ENCODE measurements around the gene SIGLEC14.

The SIGLEC14 gene

DNA sequence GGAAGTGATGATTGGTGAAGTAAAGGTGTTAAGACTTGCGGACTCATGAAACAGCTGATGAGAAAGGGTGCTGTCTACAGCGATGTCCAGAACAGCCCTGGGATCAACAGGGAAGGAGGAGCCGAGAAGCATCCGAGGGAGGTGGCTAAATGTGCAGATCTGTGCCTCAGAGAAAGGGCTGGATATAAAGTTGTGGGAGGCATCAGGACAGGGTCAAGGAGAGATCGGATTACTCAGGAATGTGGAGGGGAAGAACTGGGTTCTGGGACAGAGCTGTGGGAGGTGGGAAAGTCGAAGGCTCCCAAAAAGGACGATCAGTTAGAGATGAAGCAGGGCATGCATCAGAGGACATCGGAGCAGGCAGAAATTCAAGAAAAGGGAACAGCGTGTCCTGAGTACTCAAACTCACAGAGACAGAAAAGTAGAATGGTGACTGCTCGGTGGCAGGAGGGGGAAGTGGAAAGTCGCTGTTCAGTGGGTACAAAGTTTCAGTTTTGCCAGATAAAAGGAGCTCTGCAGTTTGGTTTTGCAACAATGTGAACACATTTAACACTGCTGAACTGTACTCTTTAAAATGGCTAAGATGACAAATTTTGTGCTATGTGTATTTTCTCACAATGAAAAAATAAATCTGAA lies 1.9 kb downstream of the SIGLEC14 start:
- H3K4me3 ChIP-seq (ENCODE audit: low read depth, low read length): no peak overlapping the region

DNA sequence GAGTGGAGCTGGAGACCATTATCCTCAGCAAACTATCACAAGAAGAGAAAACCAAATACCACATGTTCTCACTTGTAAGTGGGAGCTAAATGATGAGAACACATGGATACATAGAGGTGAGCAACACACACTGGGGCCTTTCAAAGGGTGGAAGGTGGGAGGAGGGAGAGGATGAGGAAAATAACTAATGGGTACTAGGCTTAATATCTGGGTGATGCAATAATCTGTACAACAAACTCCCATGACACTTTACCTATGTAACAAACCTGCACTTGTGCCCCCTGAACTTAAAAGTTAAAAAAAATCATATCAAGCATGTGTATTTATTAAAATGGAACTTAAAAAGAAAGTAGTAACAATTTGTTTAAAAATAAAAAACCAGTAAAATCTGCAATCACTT lies 5.0 kb downstream of the SIGLEC14 start:
- no peak overlapping the region for H3K14ac ChIP-seq (ENCODE audit: low read length)
- H3K4me3 ChIP-seq (ENCODE audit: low read depth, low read length): no peak overlapping the region
- no peak overlapping the region for H4K12ac ChIP-seq (ENCODE audit: low read depth, low read length)
- no peak overlapping the region for H2AFZ ChIP-seq (ENCODE audit: insufficient read depth, low read length, poor library complexity)
- no peak overlapping the region for H2BK5ac ChIP-seq (ENCODE audit: low read depth, low read length, poor library complexity)
- H2BK12ac ChIP-seq (ENCODE audit: low read length): no peak overlapping the region
- H3K9me3 ChIP-seq (ENCODE audit: insufficient read depth, low read depth, low read length): peaks cover 27% of the 10 kb centered on the region
- no peaks in the 10 kb centered on the region for H3K4me1 ChIP-seq (ENCODE audit: control insufficient read depth in 1 of 2, insufficient read depth in 2 of 2, low read length in 2 of 2)
- no peak overlapping the region for H3K27ac ChIP-seq (ENCODE audit: low read depth, low read length)
- H3K27me3 ChIP-seq (ENCODE audit: insufficient read depth, low read length): no peaks in the 10 kb centered on the region
- no peaks in the 10 kb centered on the region for H3K79me2 ChIP-seq (ENCODE audit: control insufficient read depth, insufficient read depth, low read length, poor library complexity)
- no peak overlapping the region for H4K91ac ChIP-seq (ENCODE audit: low read depth, low read length)
- no peak overlapping the region for H3K23ac ChIP-seq (ENCODE audit: low read length)
- H4K8ac ChIP-seq (ENCODE audit: low read depth, low read length): no peak overlapping the region
- no peak overlapping the region for H2AK5ac ChIP-seq (ENCODE audit: low read length)
- H3K4me2 ChIP-seq (ENCODE audit: low read length): no peak overlapping the region
- H2BK120ac ChIP-seq (ENCODE audit: insufficient read depth, low read length, poor library complexity): no peak overlapping the region
- DNase-seq: no peak
- H3K4ac ChIP-seq (ENCODE audit: low read depth, low read length): no peak overlapping the region
- no peaks in the 10 kb centered on the region for H3K36me3 ChIP-seq (ENCODE audit: control insufficient read depth in 1 of 2, insufficient read depth in 2 of 2, low read length in 2 of 2)
- H3K79me1 ChIP-seq (ENCODE audit: low read length): no peaks in the 10 kb centered on the region
- no peak overlapping the region for H3K9ac ChIP-seq (ENCODE audit: low read length)
- H3K18ac ChIP-seq (ENCODE audit: low read length): no peak overlapping the region

More for the DNA sequence above, 1.9 kb downstream of the SIGLEC14 start:
- Histone ChIP-seq H3K36me3 (ENCODE audit: control insufficient read depth in 1 of 2, insufficient read depth in 2 of 2, low read length in 2 of 2) (no peaks in the 10 kb centered on the region), H3K18ac (ENCODE audit: low read length) (no peak overlapping the region), H3K27me3 (ENCODE audit: insufficient read depth, low read length) (no peaks in the 10 kb centered on the region), H3K23ac (ENCODE audit: low read length) (no peak overlapping the region), H2BK12ac (ENCODE audit: low read length) (no peak overlapping the region), H2AFZ (ENCODE audit: insufficient read depth, low read length, poor library complexity) (no peak overlapping the region), H2BK120ac (ENCODE audit: insufficient read depth, low read length, poor library complexity) (no peak overlapping the region), H2AK5ac (ENCODE audit: low read length) (no peak overlapping the region), H3K27ac (ENCODE audit: low read depth, low read length) (no peak overlapping the region), H2BK5ac (ENCODE audit: low read depth, low read length, poor library complexity) (no peak overlapping the region), H4K91ac (ENCODE audit: low read depth, low read length) (no peak overlapping the region), H3K4ac (ENCODE audit: low read depth, low read length) (no peak overlapping the region), H3K14ac (ENCODE audit: low read length) (no peak overlapping the region), H3K79me2 (ENCODE audit: control insufficient read depth, insufficient read depth, low read length, poor library complexity) (no peaks in the 10 kb centered on the region), H3K79me1 (ENCODE audit: low read length) (no peaks in the 10 kb centered on the region), H4K8ac (ENCODE audit: low read depth, low read length) (no peak overlapping the region), H3K9me3 (ENCODE audit: insufficient read depth, low read depth, low read length) (peaks cover 31% of the 10 kb centered on the region), H3K9ac (ENCODE audit: low read length) (no peak overlapping the region), H4K12ac (ENCODE audit: low read depth, low read length) (no peak overlapping the region), H3K4me2 (ENCODE audit: low read length) (no peak overlapping the region), H3K4me1 (ENCODE audit: control insufficient read depth in 1 of 2, insufficient read depth in 2 of 2, low read length in 2 of 2) (no peaks in the 10 kb centered on the region)
- DNase-seq: no peak
- no CpG with 5 or more reads among the region's 11 CpGs for WGBS (ENCODE audit: extremely low coverage, insufficient coverage, insufficient read length)

- no peak overlapping the region for H2BK120ac ChIP-seq (ENCODE audit: insufficient read depth, low read length, poor library complexity)
- H3K23ac ChIP-seq (ENCODE audit: low read length): no peak overlapping the region
- H3K79me1 ChIP-seq (ENCODE audit: low read length): no peaks in the 10 kb centered on the region
- no peak overlapping the region for H3K14ac ChIP-seq (ENCODE audit: low read length)
- no peak for DNase-seq
- no peak overlapping the region for H3K27ac ChIP-seq (ENCODE audit: low read depth, low read length)
- no peak overlapping the region for H2BK5ac ChIP-seq (ENCODE audit: low read depth, low read length, poor library complexity)
- H4K12ac ChIP-seq (ENCODE audit: low read depth, low read length): no peak overlapping the region
- no peaks in the 10 kb centered on the region for H3K79me2 ChIP-seq (ENCODE audit: control insufficient read depth, insufficient read depth, low read length, poor library complexity)
- H3K4me3 ChIP-seq (ENCODE audit: low read depth, low read length): no peak overlapping the region
- no peak overlapping the region for H2AK5ac ChIP-seq (ENCODE audit: low read length)
- no CpG with 5 or more reads among the region's 3 CpGs for WGBS (ENCODE audit: extremely low coverage, insufficient coverage, insufficient read length)
- H3K36me3 ChIP-seq (ENCODE audit: control insufficient read depth in 1 of 2, insufficient read depth in 2 of 2, low read length in 2 of 2): no peaks in the 10 kb centered on the region
- H3K18ac ChIP-seq (ENCODE audit: low read length): no peak overlapping the region
- H4K91ac ChIP-seq (ENCODE audit: low read depth, low read length): no peak overlapping the region
- H3K27me3 ChIP-seq (ENCODE audit: insufficient read depth, low read length): no peaks in the 10 kb centered on the region
- H3K9ac ChIP-seq (ENCODE audit: low read length): no peak overlapping the region
- no peak overlapping the region for H2BK12ac ChIP-seq (ENCODE audit: low read length)
- H3K4me2 ChIP-seq (ENCODE audit: low read length): no peak overlapping the region
- no peaks in the 10 kb centered on the region for H3K4me1 ChIP-seq (ENCODE audit: control insufficient read depth in 1 of 2, insufficient read depth in 2 of 2, low read length in 2 of 2)
- no peak overlapping the region for H3K4ac ChIP-seq (ENCODE audit: low read depth, low read length)
- no peak overlapping the region for H2AFZ ChIP-seq (ENCODE audit: insufficient read depth, low read length, poor library complexity)
- peaks cover 29% of the 10 kb centered on the region for H3K9me3 ChIP-seq (ENCODE audit: insufficient read depth, low read depth, low read length)
- H4K8ac ChIP-seq (ENCODE audit: low read depth, low read length): no peak overlapping the region
Observed at GRCh38 chr19:51640386-51640785, 6.2 kb downstream of the SIGLEC14 start.

DNA sequence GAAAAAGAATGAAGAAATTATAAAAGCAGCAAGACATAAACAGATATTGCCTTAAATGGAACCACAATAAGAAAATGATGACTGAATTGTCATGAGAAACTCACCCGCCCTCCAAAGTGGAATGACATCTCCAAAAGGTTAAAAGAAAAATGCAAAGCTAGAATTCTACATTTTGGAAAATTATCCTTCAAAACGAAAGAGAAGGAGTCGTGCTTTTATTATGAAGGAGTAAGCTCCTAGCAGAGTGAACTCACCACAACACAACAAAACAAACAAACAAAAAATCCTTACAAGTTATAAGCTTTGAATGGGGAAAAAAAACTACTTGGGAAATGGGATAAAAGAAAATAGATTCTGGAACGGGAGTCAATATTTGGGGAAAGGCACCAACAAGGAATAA lies 6.7 kb downstream of the SIGLEC14 start:
- Histone ChIP-seq H4K8ac (ENCODE audit: low read depth, low read length) (no peak overlapping the region), H4K91ac (ENCODE audit: low read depth, low read length) (no peak overlapping the region)
- no CpG with 5 or more reads among the region's 4 CpGs for WGBS (ENCODE audit: extremely low coverage, insufficient coverage, insufficient read length)

More for the DNA sequence above, 6.7 kb downstream of the SIGLEC14 start:
- peaks cover 27% of the 10 kb centered on the region for H3K9me3 ChIP-seq (ENCODE audit: insufficient read depth, low read depth, low read length)
- H3K4me1 ChIP-seq (ENCODE audit: control insufficient read depth in 1 of 2, insufficient read depth in 2 of 2, low read length in 2 of 2): no peaks in the 10 kb centered on the region
- H3K36me3 ChIP-seq (ENCODE audit: control insufficient read depth in 1 of 2, insufficient read depth in 2 of 2, low read length in 2 of 2): no peaks in the 10 kb centered on the region
- H2BK12ac ChIP-seq (ENCODE audit: low read length): no peak overlapping the region
- no peaks in the 10 kb centered on the region for H3K79me2 ChIP-seq (ENCODE audit: control insufficient read depth, insufficient read depth, low read length, poor library complexity)
- H3K4me2 ChIP-seq (ENCODE audit: low read length): no peak overlapping the region
- no peak overlapping the region for H4K12ac ChIP-seq (ENCODE audit: low read depth, low read length)
- no peak overlapping the region for H3K14ac ChIP-seq (ENCODE audit: low read length)
- no peak for DNase-seq
- H3K4ac ChIP-seq (ENCODE audit: low read depth, low read length): no peak overlapping the region
- no peak overlapping the region for H2BK120ac ChIP-seq (ENCODE audit: insufficient read depth, low read length, poor library complexity)
- H3K4me3 ChIP-seq (ENCODE audit: low read depth, low read length): no peak overlapping the region
- no peak overlapping the region for H3K9ac ChIP-seq (ENCODE audit: low read length)
- H2AK5ac ChIP-seq (ENCODE audit: low read length): no peak overlapping the region
- H3K79me1 ChIP-seq (ENCODE audit: low read length): no peaks in the 10 kb centered on the region
- no peak overlapping the region for H2BK5ac ChIP-seq (ENCODE audit: low read depth, low read length, poor library complexity)
- H2AFZ ChIP-seq (ENCODE audit: insufficient read depth, low read length, poor library complexity): no peak overlapping the region
- no peak overlapping the region for H3K27ac ChIP-seq (ENCODE audit: low read depth, low read length)
- no peak overlapping the region for H3K18ac ChIP-seq (ENCODE audit: low read length)
- H3K27me3 ChIP-seq (ENCODE audit: insufficient read depth, low read length): no peaks in the 10 kb centered on the region
- H3K23ac ChIP-seq (ENCODE audit: low read length): no peak overlapping the region
